HEK293 (cell line): ENCODE results near the gene LRRC23.

ENCODE experiments used
- CTCF ChIA-PET: fragments of 350-600 bp; formaldehyde crosslinking; extraction: SDS; loops from one replicate; lab custom pipeline; 2021; ENCODE audit warnings: antibody characterized with exemption; lab: Yijun Ruan, JAX
- POLR2A ChIA-PET: fragments of 300-600 bp; formaldehyde crosslinking; extraction: SDS; loops from one replicate; lab custom pipeline; 2020; ENCODE audit warnings: antibody characterized with exemption, inconsistent platforms; lab: Yijun Ruan, JAX
- H3K27ac ChIP-seq: fragments of 200-500 bp; sonication (Bioruptor generic); 2 replicates; pipeline ENCODE4 v1.5.1; 2014; ENCODE audit warnings: low read depth, low read length, control low read depth, inconsistent platforms; ENCODE audit errors: extremely low read depth
- H3K36me3 ChIP-seq, 2 experiments: fragments of 200-500 bp in 1 of 2; sonication (Bioruptor generic) in 1 of 2; 1 replicate in 1 of 2; 2 replicates in 1 of 2; pipeline ENCODE4 v1.5.1; 2014 to 2017; ENCODE audit warnings: inconsistent platforms in 2 of 2, low read length in 2 of 2; ENCODE audit not compliant: control insufficient read depth in 2 of 2, insufficient read depth in 1 of 2
- H3K4me1 ChIP-seq: fragments of 200-500 bp; sonication (Bioruptor generic); 2 replicates; pipeline ENCODE4 v1.5.1; 2014; ENCODE audit warnings: mild to moderate bottlenecking, low read length, inconsistent platforms; ENCODE audit not compliant: control insufficient read depth, insufficient read depth
- H3K4me3 ChIP-seq: 2 replicates; pipeline ENCODE4 v1.5.1; 2011; ENCODE audit warnings: low read depth, mild to moderate bottlenecking, control low read depth, low read length, moderate library complexity
- H3K9me3 ChIP-seq: fragments of 200-500 bp; sonication (Bioruptor generic); 2 replicates; pipeline ENCODE4 v1.5.1; 2014; ENCODE audit warnings: low read depth, low read length, inconsistent platforms; ENCODE audit not compliant: control insufficient read depth, insufficient read depth
- REPIN1 ChIP-seq: fragments of 450-650 bp; formaldehyde crosslinking; IDR thresholded peaks from 2 replicates; pipeline ENCODE4 v1.5.1; 2017; ENCODE audit warnings: missing biosample characterization, missing genetic modification characterization, low read depth
- SALL2 ChIP-seq: fragments of 450-650 bp; formaldehyde crosslinking; IDR thresholded peaks from 2 replicates; pipeline ENCODE4 v1.5.0; 2017; ENCODE audit warnings: missing biosample characterization, mild to moderate bottlenecking, missing genetic modification characterization, borderline replicate concordance
- SP3 ChIP-seq: fragments of 450-650 bp; formaldehyde crosslinking; IDR thresholded peaks from 2 replicates; pipeline ENCODE4 v1.5.1; 2016; ENCODE audit warnings: missing biosample characterization, missing genetic modification characterization
- ZBTB48 ChIP-seq: fragments of 450-650 bp; formaldehyde crosslinking; IDR thresholded peaks from 2 replicates; pipeline ENCODE4 v1.5.1; 2016; ENCODE audit warnings: missing biosample characterization, missing genetic modification characterization
- ZBTB8A ChIP-seq: fragments of 450-650 bp; formaldehyde crosslinking; IDR thresholded peaks from 2 replicates; pipeline ENCODE4 v1.5.1; 2016; ENCODE audit warnings: missing biosample characterization, missing genetic modification characterization
- ZEB2 ChIP-seq: fragments of 450-650 bp; formaldehyde crosslinking; IDR thresholded peaks from 2 replicates; pipeline ENCODE4 v1.5.1; 2016; ENCODE audit warnings: missing biosample characterization, missing genetic modification characterization
- ZFP3 ChIP-seq: fragments of 450-650 bp; formaldehyde crosslinking; IDR thresholded peaks from 2 replicates; pipeline ENCODE4 v1.5.1; 2016; ENCODE audit warnings: low read depth, missing biosample characterization, missing genetic modification characterization
- ZNF133 ChIP-seq: fragments of 450-650 bp; formaldehyde crosslinking; IDR thresholded peaks from 2 replicates; pipeline ENCODE4 v1.5.1; 2016; ENCODE audit warnings: missing biosample characterization, missing genetic modification characterization
- ZNF19 ChIP-seq: fragments of 450-650 bp; formaldehyde crosslinking; IDR thresholded peaks from 2 replicates; pipeline ENCODE4; 2016; ENCODE audit warnings: missing biosample characterization, missing genetic modification characterization, low read depth
- ZNF221 ChIP-seq: fragments of 450-650 bp; formaldehyde crosslinking; IDR thresholded peaks from 2 replicates; pipeline ENCODE4 v1.5.1; 2017; ENCODE audit warnings: missing biosample characterization, missing genetic modification characterization, borderline replicate concordance
- ZNF280C ChIP-seq: fragments of 450-650 bp; formaldehyde crosslinking; IDR thresholded peaks from 2 replicates; pipeline ENCODE4 v1.5.1; 2016; ENCODE audit warnings: missing biosample characterization, missing genetic modification characterization
- ZNF302 ChIP-seq: fragments of 450-650 bp; formaldehyde crosslinking; IDR thresholded peaks from 2 replicates; pipeline ENCODE4 v1.5.1; 2016; ENCODE audit warnings: missing biosample characterization, missing genetic modification characterization, low read depth
- ZNF416 ChIP-seq: fragments of 450-650 bp; formaldehyde crosslinking; IDR thresholded peaks from 2 replicates; pipeline ENCODE4 v1.5.1; 2016; ENCODE audit warnings: missing biosample characterization, missing genetic modification characterization
- ZNF658 ChIP-seq: fragments of 450-650 bp; formaldehyde crosslinking; IDR thresholded peaks from 2 replicates; pipeline ENCODE4; 2016; ENCODE audit warnings: missing biosample characterization, missing genetic modification characterization
- ZNF660 ChIP-seq: fragments of 450-650 bp; IDR thresholded peaks from 2 replicates; pipeline ENCODE4 v1.5.1; 2018; ENCODE audit warnings: missing biosample characterization, mild to moderate bottlenecking, missing genetic modification characterization
- ZNF785 ChIP-seq: fragments of 450-650 bp; formaldehyde crosslinking; IDR thresholded peaks from 2 replicates; pipeline ENCODE4 v1.5.1; 2016; ENCODE audit warnings: missing biosample characterization, missing genetic modification characterization
- ZSCAN5A ChIP-seq: fragments of 450-650 bp; formaldehyde crosslinking; IDR thresholded peaks from 2 replicates; pipeline ENCODE4 v1.5.1; 2016; ENCODE audit warnings: missing biosample characterization, missing genetic modification characterization
- TF ChIP-seq, protein P1 (sequence below): fragments of 450-650 bp; formaldehyde crosslinking; IDR thresholded peaks from 2 replicates; pipeline ENCODE4 v1.5.1; 2016; ENCODE audit warnings: missing biosample characterization, missing genetic modification characterization
- TF ChIP-seq, protein P2 (sequence below): fragments of 450-650 bp; formaldehyde crosslinking; IDR thresholded peaks from 2 replicates; pipeline ENCODE4 v1.5.1; 2017; ENCODE audit warnings: missing biosample characterization, mild to moderate bottlenecking, missing genetic modification characterization, moderate library complexity
- TF ChIP-seq, protein P3 (sequence below): fragments of 450-650 bp; formaldehyde crosslinking; IDR thresholded peaks from 2 replicates; pipeline ENCODE4 v1.5.1; 2016; ENCODE audit warnings: missing biosample characterization, missing genetic modification characterization
- TF ChIP-seq, protein P4 (sequence below): fragments of 450-650 bp; formaldehyde crosslinking; IDR thresholded peaks from 2 replicates; pipeline ENCODE4 v1.5.1; 2016; ENCODE audit warnings: missing biosample characterization, missing genetic modification characterization

Gene LRRC23

GRCh38 chr12:6962285-6963015 lies 57.8 kb downstream of the LRRC23 start (continued):
- TF ChIP-seq, protein P1, sequence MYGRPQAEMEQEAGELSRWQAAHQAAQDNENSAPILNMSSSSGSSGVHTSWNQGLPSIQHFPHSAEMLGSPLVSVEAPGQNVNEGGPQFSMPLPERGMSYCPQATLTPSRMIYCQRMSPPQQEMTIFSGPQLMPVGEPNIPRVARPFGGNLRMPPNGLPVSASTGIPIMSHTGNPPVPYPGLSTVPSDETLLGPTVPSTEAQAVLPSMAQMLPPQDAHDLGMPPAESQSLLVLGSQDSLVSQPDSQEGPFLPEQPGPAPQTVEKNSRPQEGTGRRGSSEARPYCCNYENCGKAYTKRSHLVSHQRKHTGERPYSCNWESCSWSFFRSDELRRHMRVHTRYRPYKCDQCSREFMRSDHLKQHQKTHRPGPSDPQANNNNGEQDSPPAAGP (tag by site-specific recombination), result peak; percentile 32; the same call in 1 of the 2 replicates
- TF ChIP-seq ZNF280C (tag by site-specific recombination), result no peak
- no peak for TF ChIP-seq REPIN1 (tag by site-specific recombination)
- TF ChIP-seq ZSCAN5A (tag by site-specific recombination), result 0 out of 2 replicates have a peak, but pooled peaks have one; percentile 4
- TF ChIP-seq ZBTB8A, result peak; percentile 46
- no peak for TF ChIP-seq ZNF221 (tag by site-specific recombination)
- no peak for TF ChIP-seq ZNF416 (tag by site-specific recombination)
- no peak for TF ChIP-seq ZNF302 (tag by site-specific recombination)
- TF ChIP-seq, protein P2, sequence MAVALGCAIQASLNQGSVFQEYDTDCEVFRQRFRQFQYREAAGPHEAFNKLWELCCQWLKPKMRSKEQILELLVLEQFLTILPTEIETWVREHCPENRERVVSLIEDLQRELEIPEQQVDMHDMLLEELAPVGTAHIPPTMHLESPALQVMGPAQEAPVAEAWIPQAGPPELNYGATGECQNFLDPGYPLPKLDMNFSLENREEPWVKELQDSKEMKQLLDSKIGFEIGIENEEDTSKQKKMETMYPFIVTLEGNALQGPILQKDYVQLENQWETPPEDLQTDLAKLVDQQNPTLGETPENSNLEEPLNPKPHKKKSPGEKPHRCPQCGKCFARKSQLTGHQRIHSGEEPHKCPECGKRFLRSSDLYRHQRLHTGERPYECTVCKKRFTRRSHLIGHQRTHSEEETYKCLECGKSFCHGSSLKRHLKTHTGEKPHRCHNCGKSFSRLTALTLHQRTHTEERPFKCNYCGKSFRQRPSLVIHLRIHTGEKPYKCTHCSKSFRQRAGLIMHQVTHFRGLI (tag by site-specific recombination), result peak; percentile 51; the same call in 1 of the 2 replicates
- no peak for TF ChIP-seq ZNF785
- TF ChIP-seq ZNF660, result no peak
- TF ChIP-seq ZFP3 (tag by site-specific recombination), result no peak

- 0 out of 2 replicates have a peak overlapping the region, but pooled peaks have one; percentile 45 for H3K27ac ChIP-seq
- CTCF ChIA-PET, result interaction anchor here (0.5 to 7.7 kb wide), 11 partner anchors 8 to 344 kb away, joined by 3 to 138 read pairs (median 4); partner anchors contain the start of genes C12orf57, C1RL, LPCAT3 and RNU7-1
- no peak overlapping the region for H3K4me3 ChIP-seq
- H3K36me3 ChIP-seq, result peaks cover 8 to 43% of the 10 kb centered on the region in 2 experiments
- POLR2A ChIA-PET, result interaction anchor here (1.0 to 4.1 kb wide), 5 partner anchors 18 to 111 kb away, joined by 3 to 67 read pairs (median 9); partner anchors contain the start of genes C12orf57, CDCA3, RNU7-1 and SPSB2
- peaks cover 2% of the 10 kb centered on the region; the same call in 1 of the 2 replicates for H3K4me1 ChIP-seq
- no peaks in the 10 kb centered on the region for H3K9me3 ChIP-seq
- TF ChIP-seq ZBTB48 (tag by site-specific recombination) (no peak), ZNF658 (no peak), SALL2 (tag by site-specific recombination) (no peak), ZNF280C (tag by site-specific recombination) (no peak), ZNF133 (no peak), ZNF19 (tag by site-specific recombination) (no peak), ZEB2 (tag by site-specific recombination) (peak; percentile 18; the same call in 1 of the 2 replicates), ZBTB8A (no peak), SP3 (tag by site-specific recombination) (no peak)
- TF ChIP-seq, protein P3, sequence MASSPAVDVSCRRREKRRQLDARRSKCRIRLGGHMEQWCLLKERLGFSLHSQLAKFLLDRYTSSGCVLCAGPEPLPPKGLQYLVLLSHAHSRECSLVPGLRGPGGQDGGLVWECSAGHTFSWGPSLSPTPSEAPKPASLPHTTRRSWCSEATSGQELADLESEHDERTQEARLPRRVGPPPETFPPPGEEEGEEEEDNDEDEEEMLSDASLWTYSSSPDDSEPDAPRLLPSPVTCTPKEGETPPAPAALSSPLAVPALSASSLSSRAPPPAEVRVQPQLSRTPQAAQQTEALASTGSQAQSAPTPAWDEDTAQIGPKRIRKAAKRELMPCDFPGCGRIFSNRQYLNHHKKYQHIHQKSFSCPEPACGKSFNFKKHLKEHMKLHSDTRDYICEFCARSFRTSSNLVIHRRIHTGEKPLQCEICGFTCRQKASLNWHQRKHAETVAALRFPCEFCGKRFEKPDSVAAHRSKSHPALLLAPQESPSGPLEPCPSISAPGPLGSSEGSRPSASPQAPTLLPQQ (tag by site-specific recombination), result no peak
- TF ChIP-seq, protein P4, sequence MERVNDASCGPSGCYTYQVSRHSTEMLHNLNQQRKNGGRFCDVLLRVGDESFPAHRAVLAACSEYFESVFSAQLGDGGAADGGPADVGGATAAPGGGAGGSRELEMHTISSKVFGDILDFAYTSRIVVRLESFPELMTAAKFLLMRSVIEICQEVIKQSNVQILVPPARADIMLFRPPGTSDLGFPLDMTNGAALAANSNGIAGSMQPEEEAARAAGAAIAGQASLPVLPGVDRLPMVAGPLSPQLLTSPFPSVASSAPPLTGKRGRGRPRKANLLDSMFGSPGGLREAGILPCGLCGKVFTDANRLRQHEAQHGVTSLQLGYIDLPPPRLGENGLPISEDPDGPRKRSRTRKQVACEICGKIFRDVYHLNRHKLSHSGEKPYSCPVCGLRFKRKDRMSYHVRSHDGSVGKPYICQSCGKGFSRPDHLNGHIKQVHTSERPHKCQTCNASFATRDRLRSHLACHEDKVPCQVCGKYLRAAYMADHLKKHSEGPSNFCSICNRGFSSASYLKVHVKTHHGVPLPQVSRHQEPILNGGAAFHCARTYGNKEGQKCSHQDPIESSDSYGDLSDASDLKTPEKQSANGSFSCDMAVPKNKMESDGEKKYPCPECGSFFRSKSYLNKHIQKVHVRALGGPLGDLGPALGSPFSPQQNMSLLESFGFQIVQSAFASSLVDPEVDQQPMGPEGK (tag by site-specific recombination), result 0 out of 2 replicates have a peak, but pooled peaks have one; percentile 8
These were observed 58.6 kb downstream of the LRRC23 start for GRCh38 chr12:6963016-6963731.
